Measurements from ENCODE around the gene INPP5A. TPM values are rescaled to one million over a fixed set of nuclear protein-coding genes. Genes with fewer than 3 reads are reported as not detected.

The INPP5A gene
- total RNA-seq, 1 experiment from 2014 or later, result 16.6 TPM

DNA sequence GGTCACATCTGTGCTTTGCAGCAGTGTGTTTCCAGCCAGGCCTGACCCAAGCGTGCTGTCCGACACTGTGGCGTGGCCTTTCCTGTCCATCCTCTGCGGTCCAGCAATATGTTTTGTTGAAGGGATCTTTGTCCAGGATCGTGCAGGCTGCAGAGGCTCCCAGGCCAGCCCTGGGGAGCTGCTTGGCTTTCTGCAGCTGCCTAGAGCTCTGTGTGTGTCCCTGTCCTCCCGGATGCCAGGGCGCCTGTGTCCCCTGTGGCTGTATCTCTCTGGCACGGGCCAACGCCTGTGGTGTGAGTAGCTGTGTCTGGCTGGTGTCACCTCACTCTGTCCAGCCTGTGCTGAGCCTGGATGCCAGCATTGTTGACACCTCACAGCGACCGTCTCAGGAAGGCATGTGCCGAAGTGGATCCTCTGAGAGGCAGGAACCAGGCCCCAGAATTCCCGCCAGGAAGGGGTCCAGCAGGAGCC lies 94.5 kb downstream of the INPP5A start:
- BruUV-seq (replicated peaks), result no TSS peak
- CTCF ChIA-PET, result no interaction called here

DNA sequence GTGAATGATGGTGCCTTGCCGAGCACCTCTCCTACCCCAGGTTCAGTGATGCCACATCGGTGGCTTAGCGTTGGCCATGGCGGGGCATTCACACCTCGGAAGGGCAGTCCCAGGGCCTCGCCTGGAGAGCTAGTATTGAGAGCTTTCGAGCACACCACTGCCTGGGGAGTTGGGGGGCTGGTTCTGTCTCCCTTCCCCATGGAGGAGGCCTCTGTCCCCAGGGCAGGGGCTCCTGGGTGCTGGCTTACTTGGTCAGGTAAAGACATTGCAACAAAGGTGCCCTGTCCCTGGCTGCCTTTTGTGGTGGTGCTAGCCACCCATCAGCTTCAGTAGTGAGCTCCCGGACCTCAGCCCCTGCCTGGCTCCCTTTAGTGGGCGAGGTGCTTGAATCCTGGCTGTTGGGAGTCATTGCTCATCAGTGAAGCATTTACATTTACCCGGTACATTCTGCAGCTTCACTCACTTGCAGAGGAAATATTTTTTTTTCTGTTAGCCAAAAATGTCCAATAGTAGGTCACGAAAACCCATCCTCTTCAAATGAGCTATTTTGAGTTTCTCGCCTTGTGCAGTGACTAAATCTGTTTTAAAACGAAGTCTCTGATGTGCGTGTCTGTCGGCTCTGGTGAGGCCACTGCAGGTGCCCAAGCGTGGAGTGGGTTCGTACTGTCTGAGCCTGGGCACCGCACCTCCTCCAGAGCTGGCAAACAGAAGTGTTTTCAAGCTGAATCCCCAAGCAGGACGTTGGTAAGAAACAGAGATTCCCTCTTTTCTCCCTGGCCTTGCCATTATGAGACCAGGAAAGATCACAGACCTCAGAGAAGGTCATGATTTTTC lies 95.5 kb downstream of the INPP5A start:
- no peak overlapping the region for H3K4me3 Mint-ChIP-seq (ENCODE audit: low read depth, unreplicated experiment)
- intact Hi-C loops (cut with micrococcal nuclease; ENCODE audit: unreplicated experiment), result no loop called here
- TF ChIP-seq, protein P1, sequence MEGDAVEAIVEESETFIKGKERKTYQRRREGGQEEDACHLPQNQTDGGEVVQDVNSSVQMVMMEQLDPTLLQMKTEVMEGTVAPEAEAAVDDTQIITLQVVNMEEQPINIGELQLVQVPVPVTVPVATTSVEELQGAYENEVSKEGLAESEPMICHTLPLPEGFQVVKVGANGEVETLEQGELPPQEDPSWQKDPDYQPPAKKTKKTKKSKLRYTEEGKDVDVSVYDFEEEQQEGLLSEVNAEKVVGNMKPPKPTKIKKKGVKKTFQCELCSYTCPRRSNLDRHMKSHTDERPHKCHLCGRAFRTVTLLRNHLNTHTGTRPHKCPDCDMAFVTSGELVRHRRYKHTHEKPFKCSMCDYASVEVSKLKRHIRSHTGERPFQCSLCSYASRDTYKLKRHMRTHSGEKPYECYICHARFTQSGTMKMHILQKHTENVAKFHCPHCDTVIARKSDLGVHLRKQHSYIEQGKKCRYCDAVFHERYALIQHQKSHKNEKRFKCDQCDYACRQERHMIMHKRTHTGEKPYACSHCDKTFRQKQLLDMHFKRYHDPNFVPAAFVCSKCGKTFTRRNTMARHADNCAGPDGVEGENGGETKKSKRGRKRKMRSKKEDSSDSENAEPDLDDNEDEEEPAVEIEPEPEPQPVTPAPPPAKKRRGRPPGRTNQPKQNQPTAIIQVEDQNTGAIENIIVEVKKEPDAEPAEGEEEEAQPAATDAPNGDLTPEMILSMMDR (IDR thresholded peaks at IDR 0.05; ENCODE audit: unreplicated experiment), result no peak
- H3K27me3 Mint-ChIP-seq (ENCODE audit: unreplicated experiment), result no peaks in the 10 kb centered on the region
- no peaks in the 10 kb centered on the region for H3K36me3 Mint-ChIP-seq (ENCODE audit: insufficient read depth, unreplicated experiment)
- no TSS peak for BruUV-seq (replicated peaks)
- no peaks in the 10 kb centered on the region for H3K9me3 Mint-ChIP-seq (ENCODE audit: low read depth, unreplicated experiment)
- CTCF ChIA-PET, result interaction anchor here (0.5 kb wide), 1 partner anchor 325 kb away, joined by 3 read pairs; the partner anchor contains the start of gene STK32C
- no peak overlapping the region for H3K27ac Mint-ChIP-seq (ENCODE audit: unreplicated experiment)
- H3K4me1 Mint-ChIP-seq (ENCODE audit: low read depth, unreplicated experiment), result peaks cover 10% of the 10 kb centered on the region
- DNase-seq, result no peak

More for the DNA sequence above, 94.5 kb downstream of the INPP5A start:
- intact Hi-C loops (cut with micrococcal nuclease; ENCODE audit: unreplicated experiment), result no loop called here
- H3K27me3 Mint-ChIP-seq (ENCODE audit: unreplicated experiment), result no peaks in the 10 kb centered on the region
- no peak for DNase-seq
- TF ChIP-seq, protein P1 (IDR thresholded peaks at IDR 0.05; ENCODE audit: unreplicated experiment), result no peak
- H3K9me3 Mint-ChIP-seq (ENCODE audit: low read depth, unreplicated experiment), result no peaks in the 10 kb centered on the region
- H3K27ac Mint-ChIP-seq (ENCODE audit: unreplicated experiment), result no peak overlapping the region
- no peak overlapping the region for H3K4me3 Mint-ChIP-seq (ENCODE audit: low read depth, unreplicated experiment)
- peaks cover under 1% of the 10 kb centered on the region for H3K4me1 Mint-ChIP-seq (ENCODE audit: low read depth, unreplicated experiment)
- no peaks in the 10 kb centered on the region for H3K36me3 Mint-ChIP-seq (ENCODE audit: insufficient read depth, unreplicated experiment)

DNA sequence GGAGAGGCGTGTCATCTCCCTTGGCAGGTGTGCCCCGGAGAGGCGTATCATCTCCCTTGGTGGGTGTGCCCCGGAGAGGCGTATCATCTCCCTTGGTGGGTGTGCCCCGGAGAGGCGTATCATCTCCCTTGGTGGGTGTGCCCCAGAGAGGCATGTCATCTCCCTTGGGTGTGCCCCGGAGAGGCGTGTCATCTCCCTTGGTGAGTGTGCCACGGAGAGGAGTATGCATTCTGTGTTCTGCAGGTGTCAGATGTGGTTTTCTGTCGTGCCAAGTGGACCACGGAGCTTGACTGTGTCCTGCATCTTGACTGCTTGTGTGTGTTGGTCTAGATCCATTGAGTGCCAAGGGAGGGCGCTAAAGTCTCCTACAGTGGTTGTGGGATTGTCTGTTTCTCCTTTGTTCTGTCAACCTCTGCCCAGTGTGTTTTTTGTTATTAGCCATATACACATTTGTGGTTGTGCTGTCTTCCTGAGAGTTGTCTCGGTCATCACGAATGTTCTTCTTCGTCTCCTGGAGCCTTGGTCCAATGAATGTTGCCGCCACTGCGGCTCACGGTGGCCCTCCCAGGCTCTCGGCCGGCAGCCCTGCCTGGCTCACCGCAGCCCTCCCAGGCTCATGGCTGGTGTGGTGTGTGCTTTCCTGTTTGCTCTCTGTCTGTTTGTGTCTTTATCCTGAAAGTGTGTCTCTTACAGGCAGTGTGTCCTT lies 96.8 kb downstream of the INPP5A start:
- CTCF ChIA-PET, result no interaction called here
- intact Hi-C loops (cut with micrococcal nuclease; ENCODE audit: unreplicated experiment), result no loop called here
- no peak for DNase-seq

DNA sequence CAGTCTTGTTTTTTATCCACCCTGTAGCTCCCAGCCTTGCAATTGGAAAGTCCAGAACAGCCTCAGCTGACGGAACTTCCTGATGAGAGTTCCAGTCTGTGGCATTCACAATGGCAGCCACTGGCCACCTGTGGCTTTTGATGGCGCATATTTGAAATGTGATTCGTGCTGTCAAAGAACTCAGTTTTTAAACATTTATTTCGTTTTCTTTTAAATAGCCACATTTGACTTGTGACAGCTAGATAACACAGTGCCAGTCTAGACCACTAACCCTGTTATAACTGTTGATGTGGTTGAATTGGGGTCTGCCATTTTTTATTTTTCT lies 97.3 kb downstream of the INPP5A start:
- intact Hi-C loops (cut with micrococcal nuclease; ENCODE audit: unreplicated experiment), result loop anchor here (5.0 kb wide), 1 partner anchor 58 kb away; no protein-coding TSS in a partner anchor
- H3K27ac Mint-ChIP-seq (ENCODE audit: unreplicated experiment), result no peak overlapping the region
- no TSS peak for BruUV-seq (replicated peaks)

More for the DNA sequence above, 96.8 kb downstream of the INPP5A start:
- Mint-ChIP-seq H3K4me1 (ENCODE audit: low read depth, unreplicated experiment) (peaks cover 14% of the 10 kb centered on the region), H3K27me3 (ENCODE audit: unreplicated experiment) (no peaks in the 10 kb centered on the region), H3K4me3 (ENCODE audit: low read depth, unreplicated experiment) (no peak overlapping the region), H3K9me3 (ENCODE audit: low read depth, unreplicated experiment) (no peaks in the 10 kb centered on the region), H3K27ac (ENCODE audit: unreplicated experiment) (no peak overlapping the region), H3K36me3 (ENCODE audit: insufficient read depth, unreplicated experiment) (no peaks in the 10 kb centered on the region)
- TF ChIP-seq, protein P1 (IDR thresholded peaks at IDR 0.05; ENCODE audit: unreplicated experiment), result no peak
- no TSS peak for BruUV-seq (replicated peaks)

More for the DNA sequence above, 97.3 kb downstream of the INPP5A start:
- H3K36me3 Mint-ChIP-seq (ENCODE audit: insufficient read depth, unreplicated experiment), result no peaks in the 10 kb centered on the region
- H3K9me3 Mint-ChIP-seq (ENCODE audit: low read depth, unreplicated experiment), result no peaks in the 10 kb centered on the region
- TF ChIP-seq, protein P1 (IDR thresholded peaks at IDR 0.05; ENCODE audit: unreplicated experiment), result no peak
- CTCF ChIA-PET, result no interaction called here
- no peak for DNase-seq
- no peaks in the 10 kb centered on the region for H3K27me3 Mint-ChIP-seq (ENCODE audit: unreplicated experiment)
- no peak overlapping the region for H3K4me3 Mint-ChIP-seq (ENCODE audit: low read depth, unreplicated experiment)
- peaks cover 14% of the 10 kb centered on the region for H3K4me1 Mint-ChIP-seq (ENCODE audit: low read depth, unreplicated experiment)

Data from Calu3 (cell line).